ENCODE results near the gene TSPEAR. TPM values are rescaled to one million over a fixed set of nuclear protein-coding genes. Genes with fewer than 3 reads are reported as not detected.

Gene TSPEAR
- total RNA-seq, 1 donor from 2014 or later = 0.34 TPM

- Mint-ChIP-seq H3K4me3 (peak overlapping the region; percentile 92), H3K36me3 (no peaks in the 10 kb centered on the region), H3K27ac (peak overlapping the region; percentile 62), H3K9me3 (no peaks in the 10 kb centered on the region), H3K4me1 (ENCODE audit: unreplicated experiment) (peaks cover 12% of the 10 kb centered on the region), H3K27me3 (peaks cover 3% of the 10 kb centered on the region)
- no peak for TF ChIP-seq CTCF (conservative IDR thresholded peaks at IDR 0.05)
- no peak for DNase-seq (ENCODE audit: extremely low spot score, unreplicated experiment)
Measured at GRCh38 chr21:44484498-44485253, 226.7 kb downstream of the TSPEAR start.

- H3K4me3 Mint-ChIP-seq = no peak overlapping the region
Measured at GRCh38 chr21:44483288-44484237, 227.8 kb downstream of the TSPEAR start.

GRCh38 chr21:44482581-44483287, 228.6 kb downstream of the TSPEAR start:
- peaks cover 12% of the 10 kb centered on the region for H3K4me1 Mint-ChIP-seq (ENCODE audit: unreplicated experiment)
- H3K27me3 Mint-ChIP-seq = peaks cover 3% of the 10 kb centered on the region
- H3K36me3 Mint-ChIP-seq = no peaks in the 10 kb centered on the region
- no peak for TF ChIP-seq CTCF (conservative IDR thresholded peaks at IDR 0.05)
- H3K27ac Mint-ChIP-seq = peak overlapping the region; percentile 43
- no peak for DNase-seq (ENCODE audit: extremely low spot score, unreplicated experiment)
- H3K9me3 Mint-ChIP-seq = no peaks in the 10 kb centered on the region
- peak overlapping the region; percentile 39 for H3K4me3 Mint-ChIP-seq

More at GRCh38 chr21:44483288-44484237, 227.8 kb downstream of the TSPEAR start:
- TF ChIP-seq CTCF (conservative IDR thresholded peaks at IDR 0.05) = no peak
- DNase-seq (ENCODE audit: extremely low spot score, unreplicated experiment) = no peak
- no peaks in the 10 kb centered on the region for H3K9me3 Mint-ChIP-seq
- H3K36me3 Mint-ChIP-seq = no peaks in the 10 kb centered on the region
- H3K27ac Mint-ChIP-seq = no peak overlapping the region
- peaks cover 12% of the 10 kb centered on the region for H3K4me1 Mint-ChIP-seq (ENCODE audit: unreplicated experiment)
- peaks cover 3% of the 10 kb centered on the region for H3K27me3 Mint-ChIP-seq

GRCh38 chr21:44480200-44481053, 230.9 kb downstream of the TSPEAR start:
- TF ChIP-seq CTCF (conservative IDR thresholded peaks at IDR 0.05) = no peak
- H3K36me3 Mint-ChIP-seq = no peaks in the 10 kb centered on the region
- no peaks in the 10 kb centered on the region for H3K9me3 Mint-ChIP-seq
- peaks cover 12% of the 10 kb centered on the region for H3K4me1 Mint-ChIP-seq (ENCODE audit: unreplicated experiment)
- H3K27me3 Mint-ChIP-seq = peaks cover 3% of the 10 kb centered on the region
- H3K27ac Mint-ChIP-seq = no peak overlapping the region
- DNase-seq (ENCODE audit: extremely low spot score, unreplicated experiment) = no peak
- H3K4me3 Mint-ChIP-seq = no peak overlapping the region

Data from type B pancreatic cell (in vitro differentiated cells).